ENCODE results near the gene BRIP1. TPM values are rescaled to one million over a fixed set of nuclear protein-coding genes. Genes with fewer than 3 reads are reported as not detected.

BRIP1 gene
- total and polyA plus RNA-seq, 2 donors (not counting 1 experiment from before 2014, with no cell fraction given) = 4.0 to 8.1 TPM

- Histone ChIP-seq H3K27ac (ENCODE audit: insufficient read depth, low read length) (no peak overlapping the region), H3K4me1 (ENCODE audit: control insufficient read depth, extremely low read depth, insufficient read depth, low read length) (no peaks in the 10 kb centered on the region), H3K36me3 (ENCODE audit: control insufficient read depth, insufficient read depth, low read length) (no peaks in the 10 kb centered on the region), H3K79me2 (ENCODE audit: control insufficient read depth, insufficient read depth, low read length) (no peaks in the 10 kb centered on the region), H2AFZ (ENCODE audit: low read length) (no peak overlapping the region), H4K20me1 (ENCODE audit: control insufficient read depth, extremely low read depth, insufficient read depth, low read length) (no peaks in the 10 kb centered on the region), H3K4me2 (ENCODE audit: extremely low read depth, insufficient read depth, low read length) (no peak overlapping the region), H3K27me3 (ENCODE audit: control insufficient read depth, insufficient read depth, low read length) (no peaks in the 10 kb centered on the region), H3K4me3 (replicated peaks in 1 of 4; ENCODE audit: control extremely low read depth in 1 of 4, insufficient read depth in 1 of 4, low read depth in 3 of 4, low read length in 4 of 4) (no peak overlapping the region), H3K9me3 (ENCODE audit: control insufficient read depth, insufficient read depth, low read depth, low read length) (no peaks in the 10 kb centered on the region), H3K9ac (ENCODE audit: insufficient read depth, low read length) (no peak overlapping the region)
- DNase-seq (ENCODE audit: low read depth in 2 of 2) = no peak
- no peak for TF ChIP-seq CTCF (conservative IDR thresholded peaks at IDR 0.05 in 1 of 2, IDR thresholded peaks at IDR 0.05 in 1 of 2; ENCODE audit: low read depth in 1 of 2, low read length in 2 of 2)
- no peak for TF ChIP-seq EZH2 (IDR thresholded peaks at IDR 0.05; ENCODE audit: low read length, missing control alignments)
Observed at GRCh38 chr17:61852857-61853256, 10.5 kb downstream of the BRIP1 start.

- Histone ChIP-seq H3K27me3 (ENCODE audit: control insufficient read depth, insufficient read depth, low read length) (no peaks in the 10 kb centered on the region), H3K4me2 (ENCODE audit: extremely low read depth, insufficient read depth, low read length) (no peak overlapping the region), H3K27ac (ENCODE audit: insufficient read depth, low read length) (no peak overlapping the region), H3K4me3 (replicated peaks in 1 of 4; ENCODE audit: control extremely low read depth in 1 of 4, insufficient read depth in 1 of 4, low read depth in 3 of 4, low read length in 4 of 4) (no peak overlapping the region), H3K36me3 (ENCODE audit: control insufficient read depth, insufficient read depth, low read length) (no peaks in the 10 kb centered on the region), H4K20me1 (ENCODE audit: control insufficient read depth, extremely low read depth, insufficient read depth, low read length) (no peaks in the 10 kb centered on the region), H3K4me1 (ENCODE audit: control insufficient read depth, extremely low read depth, insufficient read depth, low read length) (no peaks in the 10 kb centered on the region), H2AFZ (ENCODE audit: low read length) (no peak overlapping the region), H3K79me2 (ENCODE audit: control insufficient read depth, insufficient read depth, low read length) (no peaks in the 10 kb centered on the region), H3K9me3 (ENCODE audit: control insufficient read depth, insufficient read depth, low read depth, low read length) (no peaks in the 10 kb centered on the region), H3K9ac (ENCODE audit: insufficient read depth, low read length) (no peak overlapping the region)
- TF ChIP-seq CTCF (conservative IDR thresholded peaks at IDR 0.05 in 1 of 2, IDR thresholded peaks at IDR 0.05 in 1 of 2; ENCODE audit: low read depth in 1 of 2, low read length in 2 of 2) (no peak), EZH2 (IDR thresholded peaks at IDR 0.05; ENCODE audit: low read length, missing control alignments) (no peak)
- peak in 1 of 2 donors; percentile 54 for DNase-seq (ENCODE audit: low read depth in 2 of 2)
Observed at GRCh38 chr17:61849674-61850073, 13.7 kb downstream of the BRIP1 start.

- Histone ChIP-seq H3K9me3 (ENCODE audit: control insufficient read depth, insufficient read depth, low read depth, low read length) (no peaks in the 10 kb centered on the region), H3K79me2 (ENCODE audit: control insufficient read depth, insufficient read depth, low read length) (no peaks in the 10 kb centered on the region), H3K4me1 (ENCODE audit: control insufficient read depth, extremely low read depth, insufficient read depth, low read length) (no peaks in the 10 kb centered on the region), H4K20me1 (ENCODE audit: control insufficient read depth, extremely low read depth, insufficient read depth, low read length) (no peaks in the 10 kb centered on the region), H2AFZ (ENCODE audit: low read length) (no peak overlapping the region), H3K9ac (ENCODE audit: insufficient read depth, low read length) (no peak overlapping the region), H3K27me3 (ENCODE audit: control insufficient read depth, insufficient read depth, low read length) (no peaks in the 10 kb centered on the region), H3K4me3 (replicated peaks in 1 of 4; ENCODE audit: control extremely low read depth in 1 of 4, insufficient read depth in 1 of 4, low read depth in 3 of 4, low read length in 4 of 4) (no peak overlapping the region), H3K27ac (ENCODE audit: insufficient read depth, low read length) (no peak overlapping the region), H3K4me2 (ENCODE audit: extremely low read depth, insufficient read depth, low read length) (no peak overlapping the region), H3K36me3 (ENCODE audit: control insufficient read depth, insufficient read depth, low read length) (no peaks in the 10 kb centered on the region)
- DNase-seq (ENCODE audit: low read depth in 2 of 2) = no peak
- no peak for TF ChIP-seq EZH2 (IDR thresholded peaks at IDR 0.05; ENCODE audit: low read length, missing control alignments)
- TF ChIP-seq CTCF (conservative IDR thresholded peaks at IDR 0.05 in 1 of 2, IDR thresholded peaks at IDR 0.05 in 1 of 2; ENCODE audit: low read depth in 1 of 2, low read length in 2 of 2) = no peak
Observed at GRCh38 chr17:61848896-61849295, 14.4 kb downstream of the BRIP1 start.
